ENCODE results near the gene MIEF2. TPM values are rescaled to one million over a fixed set of nuclear protein-coding genes. Genes with fewer than 3 reads are reported as not detected.

The MIEF2 gene
- polyA plus RNA-seq, 1 experiment = 5.9 TPM

GRCh38 chr17:18270046-18270931, 9.8 kb downstream of the MIEF2 start:
- H3K27me3 ChIP-seq (ENCODE audit: control insufficient read depth, insufficient read depth, low read length) = no peaks in the 10 kb centered on the region
- TF ChIP-seq CTCF (IDR thresholded peaks at IDR 0.05; ENCODE audit: low read depth, low read length) = no peak
- no peak overlapping the region for H3K4me3 ChIP-seq (ENCODE audit: low read depth, low read length)
- no peaks in the 10 kb centered on the region for H3K9me3 ChIP-seq (ENCODE audit: control insufficient read depth, insufficient read depth, low read length)
- no peak overlapping the region for H3K27ac ChIP-seq (ENCODE audit: low read depth, low read length)
- DNase-seq (ENCODE audit: low read depth, low spot score) = no peak
- POLR2A ChIA-PET = no interaction called here
- CTCF ChIA-PET = no interaction called here

- POLR2A ChIA-PET = no interaction called here
- Histone ChIP-seq H3K9me3 (ENCODE audit: control insufficient read depth, insufficient read depth, low read length) (no peaks in the 10 kb centered on the region), H3K4me3 (ENCODE audit: low read depth, low read length) (no peak overlapping the region), H3K27me3 (ENCODE audit: control insufficient read depth, insufficient read depth, low read length) (no peaks in the 10 kb centered on the region), H3K27ac (ENCODE audit: low read depth, low read length) (no peak overlapping the region)
- no peak for TF ChIP-seq CTCF (IDR thresholded peaks at IDR 0.05; ENCODE audit: low read depth, low read length)
- no peak for DNase-seq (ENCODE audit: low read depth, low spot score)
- CTCF ChIA-PET = interaction anchor here (0.7 to 1.2 kb wide), 2 partner anchors 30 to 1174 kb away, joined by 3 read pairs; no protein-coding TSS in a partner anchor
Measured at GRCh38 chr17:18277076-18277475, 16.6 kb downstream of the MIEF2 start.

GRCh38 chr17:18278867-18279266, 18.4 kb downstream of the MIEF2 start:
- Histone ChIP-seq H3K4me3 (ENCODE audit: low read depth, low read length) (no peak overlapping the region), H3K27me3 (ENCODE audit: control insufficient read depth, insufficient read depth, low read length) (no peaks in the 10 kb centered on the region), H3K9me3 (ENCODE audit: control insufficient read depth, insufficient read depth, low read length) (no peaks in the 10 kb centered on the region), H3K27ac (ENCODE audit: low read depth, low read length) (peak overlapping the region; percentile 39)
- TF ChIP-seq CTCF (IDR thresholded peaks at IDR 0.05; ENCODE audit: low read depth, low read length) = no peak
- DNase-seq (ENCODE audit: low read depth, low spot score) = peak; percentile 42
- ChIA-PET POLR2A (interaction anchor here (0.9 kb wide), 1 partner anchor 26 kb away, joined by 3 read pairs; no protein-coding TSS in a partner anchor), CTCF (no interaction called here)

GRCh38 chr17:18280249-18280648, 19.8 kb downstream of the MIEF2 start:
- no peaks in the 10 kb centered on the region for H3K27me3 ChIP-seq (ENCODE audit: control insufficient read depth, insufficient read depth, low read length)
- H3K4me3 ChIP-seq (ENCODE audit: low read depth, low read length) = no peak overlapping the region
- no peaks in the 10 kb centered on the region for H3K9me3 ChIP-seq (ENCODE audit: control insufficient read depth, insufficient read depth, low read length)
- no peak overlapping the region for H3K27ac ChIP-seq (ENCODE audit: low read depth, low read length)
- ChIA-PET POLR2A (no interaction called here), CTCF (interaction anchor here (0.6 kb wide), 1 partner anchor 28 kb away, joined by 9 read pairs; no protein-coding TSS in a partner anchor)
- DNase-seq (ENCODE audit: low read depth, low spot score) = no peak
- no peak for TF ChIP-seq CTCF (IDR thresholded peaks at IDR 0.05; ENCODE audit: low read depth, low read length)

GRCh38 chr17:18280766-18281371, 20.4 kb downstream of the MIEF2 start:
- H3K27ac ChIP-seq (ENCODE audit: low read depth, low read length) = peak overlapping the region; percentile 39
- H3K27me3 ChIP-seq (ENCODE audit: control insufficient read depth, insufficient read depth, low read length) = no peaks in the 10 kb centered on the region
- ChIA-PET POLR2A (no interaction called here), CTCF (no interaction called here)
- no peak for TF ChIP-seq CTCF (IDR thresholded peaks at IDR 0.05; ENCODE audit: low read depth, low read length)
- DNase-seq (ENCODE audit: low read depth, low spot score) = no peak
- no peak overlapping the region for H3K4me3 ChIP-seq (ENCODE audit: low read depth, low read length)
- H3K9me3 ChIP-seq (ENCODE audit: control insufficient read depth, insufficient read depth, low read length) = no peaks in the 10 kb centered on the region

Measured in AG04450 (cell line).